Hematopoietic multipotent progenitor cell treated with erythropoietin and hydrocortisone succinate and interleukin-3 and kit ligand, for 8 days (in vitro differentiated cells): Measurements from ENCODE around the gene SH2B3.
"Not testable (repeated sequence)": the region's sequence is repeated elsewhere in the genome, so short reads cannot be mapped to it uniquely, and the experiment has no call there.

Experiments
- DNase-seq: peaks from one replicate; pipeline ENCODE4 v3.0.0-alpha.2; 2015

SH2B3 gene

DNA sequence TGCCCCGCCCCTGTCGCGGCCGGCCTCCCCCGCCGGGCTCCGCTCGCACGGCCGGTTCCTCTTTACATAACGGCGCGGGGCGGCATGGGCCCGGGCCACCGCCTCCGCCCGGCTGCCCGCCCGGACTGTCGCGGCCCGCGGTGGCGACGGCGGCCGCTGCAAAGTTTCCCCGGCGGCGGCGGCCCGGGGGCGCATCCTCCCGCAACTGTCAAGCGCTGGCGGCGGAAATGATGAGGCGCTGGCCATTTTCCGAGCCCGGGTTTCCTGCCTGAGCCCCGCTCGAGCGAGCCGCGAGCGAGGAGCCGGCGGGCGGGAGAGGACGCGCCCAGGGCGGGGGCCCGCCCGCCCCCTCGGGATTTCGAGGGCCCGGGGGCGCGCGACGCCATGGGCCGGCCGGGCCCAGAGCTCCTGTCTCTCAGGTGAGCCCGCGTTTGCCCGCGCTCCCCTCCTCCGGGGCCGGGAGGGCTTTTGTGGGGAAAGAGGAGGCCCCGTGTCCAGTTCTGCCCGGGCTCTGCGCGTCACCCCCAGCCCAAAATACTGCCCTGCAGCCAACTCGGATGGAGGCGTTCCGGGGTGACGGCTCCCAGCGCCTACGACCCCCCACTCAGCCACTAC, at the start of gene SH2B3:
TSS of gene SH2B3 (plus strand) at position 65 of the 615 bp plus-strand sequence. CDS start 12,223 bp downstream, outside the sequence.
- DNase-seq: no peak

DNA sequence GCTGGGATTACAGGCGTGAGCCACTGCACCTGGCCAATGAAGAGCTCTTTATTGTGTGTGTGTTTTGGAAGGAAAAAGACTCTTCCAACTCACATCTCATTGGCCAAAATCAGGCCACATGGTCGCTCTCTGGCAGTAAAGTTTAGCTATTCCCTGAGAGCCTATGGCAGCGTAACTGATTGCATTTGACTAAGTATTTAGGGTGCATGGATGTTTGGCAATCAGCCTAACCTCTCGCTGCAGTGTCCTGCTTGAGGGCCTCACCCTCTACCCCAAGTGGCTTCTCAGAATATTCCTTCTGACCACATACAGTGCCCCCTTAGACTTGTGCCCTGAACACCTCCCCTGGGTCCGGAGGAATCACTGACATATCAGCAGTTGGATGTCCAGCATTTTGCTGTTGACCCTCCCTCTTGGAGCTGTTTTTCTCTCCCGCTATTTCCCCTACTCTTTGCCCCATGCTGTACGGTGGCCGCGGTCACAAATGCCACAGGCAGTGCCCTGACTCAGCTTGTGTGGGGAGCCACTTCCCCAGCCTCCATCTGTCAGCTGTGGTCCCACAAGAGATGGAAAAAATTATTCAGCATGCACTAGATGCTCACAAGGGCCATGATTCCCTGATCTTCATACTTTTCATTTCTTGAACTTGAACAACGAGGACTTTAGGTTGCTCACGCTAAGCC, 46.4 kb upstream of the SH2B3 start:
- DNase-seq: peak; percentile 48

DNA sequence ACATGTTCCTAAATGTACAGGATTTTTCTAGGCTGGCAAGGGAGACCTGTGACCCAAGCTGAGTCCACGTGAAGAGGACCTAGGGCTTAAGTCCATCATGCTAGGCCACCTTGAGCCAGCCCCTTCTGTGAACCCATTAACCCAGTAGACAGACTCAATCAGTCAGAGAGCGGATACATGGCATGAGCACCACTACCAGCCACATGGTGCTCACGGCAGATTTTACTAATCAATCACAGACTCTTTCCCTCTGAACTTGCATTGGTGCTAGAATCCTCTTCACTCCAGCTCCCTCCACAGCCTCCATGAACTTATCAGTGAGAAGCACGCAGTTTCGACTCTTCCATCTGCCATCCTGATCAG, 45.8 kb upstream of the SH2B3 start:
- no peak for DNase-seq

DNA sequence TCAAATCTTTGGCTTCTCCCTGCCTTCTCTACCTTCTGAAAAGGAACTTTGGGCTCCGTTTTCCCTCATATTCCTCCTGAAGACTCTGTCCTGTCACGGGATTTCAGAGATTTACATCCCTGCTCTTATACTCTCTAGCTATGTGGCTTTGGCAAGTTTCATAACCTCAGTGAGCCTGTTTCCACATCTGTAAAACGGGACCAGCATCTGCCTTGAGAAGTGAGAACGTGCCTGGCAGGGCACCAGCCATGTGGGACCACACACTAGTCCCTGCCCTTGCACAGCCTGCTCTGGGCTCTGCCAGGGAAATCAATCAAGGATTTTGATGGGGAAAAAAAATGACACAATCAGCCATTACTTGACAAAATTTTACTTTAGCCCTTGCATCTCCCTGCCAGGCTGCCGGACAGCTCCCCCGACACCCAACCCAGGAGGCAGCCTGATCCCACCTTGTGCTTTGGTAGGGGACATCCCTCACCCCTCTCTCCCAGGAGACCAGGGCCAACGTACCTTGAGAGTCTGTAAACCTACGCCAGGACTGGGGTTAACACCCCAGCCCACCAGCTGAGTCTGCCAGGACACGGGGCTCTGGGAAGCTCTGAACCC, 45.3 kb upstream of the SH2B3 start:
- DNase-seq: no peak

DNA sequence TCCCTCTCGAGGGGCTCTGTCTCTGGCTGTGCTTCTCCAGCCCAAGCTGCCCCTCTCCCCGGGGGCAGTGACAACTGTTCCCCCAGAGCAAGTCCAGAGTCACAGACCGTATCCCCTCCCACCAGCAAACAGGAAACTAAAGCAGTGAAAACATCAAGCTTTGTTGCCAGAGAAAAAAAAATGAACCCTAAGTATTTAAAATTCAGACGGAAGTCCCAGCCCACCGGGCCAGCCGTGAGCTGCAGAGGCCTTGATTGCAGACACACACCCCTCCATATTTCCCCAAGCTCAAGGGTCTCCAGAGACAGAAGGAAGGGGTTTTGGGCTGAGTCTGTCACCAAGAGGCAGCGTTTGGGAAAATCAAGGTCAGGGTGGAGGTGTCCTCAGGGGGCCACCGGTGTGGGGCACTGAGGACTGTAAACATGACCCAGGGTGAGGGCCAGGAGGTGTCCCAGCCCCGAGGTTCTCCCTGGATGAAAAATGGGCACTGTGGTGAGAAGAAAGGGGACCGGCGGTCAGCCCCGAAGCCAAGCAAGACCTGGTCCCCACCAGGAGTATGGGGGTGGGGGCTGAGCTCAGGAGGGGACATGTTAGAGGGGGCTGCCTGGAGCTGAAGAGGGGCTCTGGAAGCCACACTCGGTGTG, 44.5 kb upstream of the SH2B3 start:
- DNase-seq: no peak

DNA sequence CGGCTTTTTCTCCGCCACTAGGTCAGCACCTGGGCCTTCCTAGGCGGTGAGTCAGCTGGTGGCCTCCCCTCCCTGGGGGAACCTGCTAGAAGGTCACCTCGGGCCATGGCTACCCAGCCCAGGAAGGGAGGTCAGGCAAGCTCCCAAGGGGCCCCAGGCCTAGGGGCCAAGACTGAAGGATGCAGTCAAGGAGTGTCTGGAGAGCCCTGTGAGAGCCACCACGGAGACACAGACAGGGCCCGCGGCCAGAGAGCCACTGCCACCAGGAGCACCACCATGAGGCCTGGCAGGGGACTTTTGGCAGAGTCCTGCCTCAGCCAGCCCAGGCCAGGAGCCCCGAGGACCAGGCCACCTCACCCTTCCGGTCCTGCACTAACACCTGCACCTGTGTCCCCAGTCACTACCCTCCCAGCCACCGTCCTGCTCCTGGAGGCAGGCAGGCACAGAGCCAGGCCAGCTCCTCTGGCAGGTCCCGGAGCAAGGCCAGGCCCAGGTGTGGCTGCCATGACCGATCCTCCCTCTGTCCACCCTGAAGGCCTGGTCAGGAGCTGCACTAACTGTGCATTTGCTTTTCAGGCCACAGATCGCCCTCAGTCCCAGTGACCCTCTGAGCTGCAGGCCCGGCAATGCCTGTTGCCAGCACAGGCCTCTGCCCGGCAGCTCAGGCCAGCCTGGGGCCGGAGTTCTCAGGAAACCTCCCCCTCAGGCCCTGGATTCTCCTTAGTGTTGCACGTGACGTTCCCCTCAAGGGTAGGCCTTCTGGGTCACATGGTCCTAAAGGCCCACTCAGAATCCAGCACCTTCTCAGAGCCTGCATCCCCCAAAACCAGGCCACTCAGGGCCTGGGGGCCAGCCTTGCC, 43.8 kb upstream of the SH2B3 start:
- DNase-seq: no peak

DNA sequence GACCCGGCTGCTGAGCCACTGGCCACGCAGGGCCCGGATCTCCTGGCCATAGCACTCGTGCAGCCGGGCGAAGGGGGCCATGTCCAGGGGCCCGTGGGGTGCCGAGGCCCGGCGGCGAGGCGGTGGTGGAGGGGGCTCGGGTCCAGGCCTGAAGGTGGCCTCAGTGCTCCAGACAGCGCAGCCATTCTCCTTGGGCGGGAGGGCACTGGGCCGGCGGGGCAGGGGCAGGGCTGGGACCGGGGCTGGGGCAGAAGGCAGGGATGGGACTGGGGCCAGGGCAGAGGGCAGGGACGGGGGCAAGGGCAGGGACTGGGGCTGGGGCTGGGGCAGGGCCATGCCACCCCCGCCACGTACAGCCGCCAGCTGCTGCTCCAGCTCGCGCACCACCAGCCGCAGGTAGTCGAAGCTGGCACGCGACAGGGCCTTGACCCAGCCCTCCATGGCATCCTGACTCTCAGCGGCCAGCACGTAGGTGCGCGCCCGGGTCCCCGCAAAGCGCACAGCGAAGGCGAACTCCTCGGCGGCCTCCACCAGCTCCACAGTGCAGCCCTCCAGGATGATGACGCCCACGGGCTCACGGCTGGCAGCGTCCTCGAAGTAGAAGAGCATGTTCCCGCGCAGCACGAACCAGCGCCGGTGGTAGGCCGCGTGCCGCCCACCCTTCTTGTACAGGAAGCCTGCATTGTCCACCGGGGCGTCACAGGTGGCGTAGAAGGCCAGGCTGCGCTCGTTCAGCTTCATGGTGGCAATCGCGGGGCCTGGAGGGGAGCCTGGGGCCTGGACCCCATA, 42.8 kb upstream of the SH2B3 start:
- DNase-seq: no peak

DNA sequence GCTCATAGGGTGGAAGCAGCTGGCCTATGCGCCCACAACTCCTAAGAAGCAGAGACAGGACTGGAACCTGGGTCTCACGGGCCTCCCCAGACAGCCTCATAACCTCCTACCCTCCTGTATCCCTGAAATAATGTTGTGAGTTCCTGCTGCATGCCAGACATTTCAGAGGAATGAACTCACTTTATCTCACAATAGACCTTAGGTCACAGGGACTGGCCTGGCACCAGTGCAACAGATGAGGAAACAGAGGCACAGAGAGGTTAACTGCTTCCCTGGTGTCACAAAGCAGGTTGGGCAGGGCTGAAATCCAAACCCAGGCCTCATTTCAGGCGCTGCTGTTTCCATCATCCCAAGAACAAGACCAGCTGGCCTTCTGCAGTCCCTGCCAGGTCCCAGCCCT, 42.1 kb upstream of the SH2B3 start:
- DNase-seq: no peak

DNA sequence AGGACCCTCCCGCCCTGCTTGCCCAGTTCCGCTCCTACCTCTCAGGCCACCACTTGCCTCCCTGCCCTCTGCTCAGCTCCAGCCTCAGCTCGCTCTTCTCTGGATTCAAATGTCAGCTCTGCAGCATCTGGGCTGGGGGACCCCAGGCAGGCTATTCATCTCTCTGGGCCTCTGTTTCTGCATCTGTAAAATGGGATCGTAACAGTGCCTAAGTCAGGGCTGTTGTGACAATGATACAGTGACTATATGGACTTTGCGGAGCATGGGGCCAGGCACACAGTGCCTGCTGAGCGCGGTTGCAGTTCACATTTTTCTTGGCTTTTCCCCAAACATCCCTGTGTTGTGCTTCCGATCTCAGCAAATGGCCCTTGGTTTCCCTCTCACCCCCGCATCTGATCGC, 39.6 kb upstream of the SH2B3 start:
- no peak for DNase-seq

DNA sequence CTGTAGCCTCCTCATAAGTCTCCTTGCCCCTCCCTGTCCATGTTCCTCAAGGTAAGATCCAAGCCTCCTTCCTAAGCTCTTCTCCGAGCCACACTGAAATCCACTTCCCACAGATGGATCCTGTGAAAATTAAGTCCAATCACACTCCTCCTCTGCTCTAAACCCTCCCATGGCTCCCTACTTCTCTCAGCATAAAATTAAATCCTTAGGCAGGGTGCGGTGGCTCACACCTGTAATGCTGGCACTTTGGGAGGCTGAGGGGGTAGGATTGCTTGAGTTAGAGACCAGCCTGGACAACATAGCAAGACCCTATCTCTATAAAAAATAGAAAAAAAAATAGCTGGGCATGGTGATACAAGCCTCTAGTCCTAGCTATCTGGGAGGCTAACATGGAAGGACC, 39.1 kb upstream of the SH2B3 start:
- no peak for DNase-seq

DNA sequence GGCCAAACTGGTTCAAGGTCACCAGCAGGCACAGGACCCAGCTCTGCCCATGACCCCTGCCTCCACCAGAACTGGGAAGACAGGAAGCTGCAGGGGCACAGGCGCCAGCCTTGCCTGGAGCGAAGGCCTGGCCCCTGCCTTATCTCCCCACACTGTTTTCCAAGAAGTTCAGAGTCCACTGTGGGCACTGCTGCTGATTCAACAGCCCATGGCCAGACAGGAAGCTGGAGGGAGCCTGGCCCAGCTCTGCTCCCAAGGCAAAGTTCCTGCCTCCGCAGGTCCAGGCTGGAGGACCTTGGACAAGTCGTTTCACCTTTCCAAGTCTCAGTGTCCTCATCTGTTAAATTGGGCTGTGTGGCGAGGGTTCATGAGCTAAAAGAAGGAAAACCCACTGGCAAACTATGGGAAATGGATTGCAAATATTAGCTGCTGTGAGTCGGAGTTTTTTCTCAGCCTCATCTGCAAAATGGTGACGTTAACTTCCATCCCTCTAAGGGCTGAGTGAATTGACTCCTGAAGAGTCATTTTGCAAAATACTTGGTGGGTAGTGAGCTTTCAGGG, 38.0 kb upstream of the SH2B3 start:
- DNase-seq: peak; percentile 33

DNA sequence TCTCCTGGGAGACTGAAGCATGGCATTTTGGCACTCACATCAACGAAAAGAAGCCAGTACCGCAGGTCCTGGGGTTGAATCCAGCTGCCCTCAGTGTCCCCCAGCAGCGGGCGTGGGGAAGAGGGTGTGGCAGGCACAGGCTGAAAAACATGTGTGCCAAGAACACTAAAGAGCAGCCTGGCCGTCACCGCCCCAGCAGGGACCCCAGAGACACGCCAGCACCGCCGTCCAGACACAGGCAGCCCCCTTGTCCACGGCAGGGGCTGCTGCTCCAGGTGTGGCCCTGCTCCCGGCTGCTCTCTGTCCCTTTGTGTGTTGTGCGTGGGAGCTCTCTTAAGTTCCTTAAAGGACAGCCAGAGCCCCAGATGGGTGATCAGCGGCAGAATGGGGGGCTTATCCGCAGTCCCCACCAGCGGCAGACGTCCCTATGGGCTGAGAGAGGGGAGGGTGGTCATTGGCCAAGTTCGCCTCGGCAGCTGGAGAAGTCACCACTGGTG, 37.4 kb upstream of the SH2B3 start:
- DNase-seq: peak; percentile 31

DNA sequence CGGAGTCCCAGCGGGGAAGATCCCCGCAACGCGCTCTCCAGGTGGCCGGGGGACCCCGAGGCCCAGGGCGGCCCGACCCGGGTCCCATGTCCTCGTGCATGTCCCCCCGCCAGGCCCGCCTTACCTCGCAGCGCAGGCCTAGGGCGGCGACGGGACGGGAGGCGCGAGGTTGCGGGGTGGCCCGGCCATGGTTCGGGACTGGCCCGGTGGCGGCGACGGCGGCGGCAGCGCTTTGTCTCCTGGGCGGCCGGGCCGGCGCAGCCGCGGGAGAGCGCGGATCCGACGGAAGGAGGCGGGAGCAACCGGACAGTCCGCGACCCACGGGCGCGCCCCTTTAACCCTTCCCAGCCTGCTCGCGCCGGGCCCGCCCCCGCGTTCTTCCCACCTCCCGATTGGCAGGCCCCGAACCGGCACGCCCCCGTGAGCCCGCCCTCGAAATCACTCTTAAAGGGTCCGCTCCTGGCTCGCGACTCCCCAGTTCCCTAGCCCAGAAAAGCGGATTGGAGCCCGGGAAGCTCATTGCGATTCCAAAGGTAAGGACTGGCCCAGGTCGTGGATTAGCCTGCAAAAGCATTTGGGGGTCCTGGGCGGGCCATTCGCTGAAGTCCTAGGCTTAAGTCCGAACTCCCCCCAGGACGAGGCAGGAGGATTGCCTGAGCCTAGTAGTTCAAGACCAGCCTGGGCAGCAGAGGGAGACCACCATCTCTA, 36.8 kb upstream of the SH2B3 start, which contains the start of gene PHETA1:
TSS of gene PHETA1 (minus strand) at position 308 of the 708 bp plus-strand sequence. CDS start 5,668 bp downstream, outside the sequence.
- DNase-seq: peak; percentile 85

DNA sequence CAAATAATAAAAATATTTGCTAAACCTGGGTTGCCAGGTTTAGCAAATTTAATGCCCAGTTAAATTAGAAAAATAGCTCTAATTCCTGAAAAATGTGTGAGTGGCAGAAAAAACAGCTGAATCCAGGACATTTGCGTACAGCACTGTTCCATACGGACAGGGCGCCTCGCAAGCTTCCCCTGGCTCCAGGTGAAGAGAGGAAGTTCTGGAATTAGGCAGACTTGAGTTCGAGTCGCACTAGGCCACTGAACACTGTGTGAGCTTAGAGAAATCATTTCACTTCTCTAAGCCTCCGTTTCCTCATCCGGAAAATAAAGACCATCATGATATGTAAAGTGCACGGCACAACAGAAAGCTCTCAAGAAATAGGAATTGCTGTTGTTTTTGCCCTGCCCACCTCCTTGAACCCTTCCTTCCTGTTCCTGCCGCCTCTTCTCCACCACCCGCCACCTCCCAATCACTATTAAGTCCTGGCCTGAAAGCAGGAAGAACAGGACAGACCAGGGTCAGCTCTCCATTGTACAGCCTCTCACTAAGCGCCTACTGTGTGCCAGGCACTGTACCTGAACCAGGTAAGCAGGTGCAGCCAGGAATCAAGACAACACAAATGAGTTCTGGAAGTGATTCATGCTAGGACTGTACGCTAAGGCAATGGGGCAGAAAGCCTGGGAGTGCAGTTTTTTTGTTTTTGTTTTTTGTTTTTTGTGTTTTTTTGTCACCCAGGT, 36.1 kb upstream of the SH2B3 start:
- DNase-seq: no peak

DNA sequence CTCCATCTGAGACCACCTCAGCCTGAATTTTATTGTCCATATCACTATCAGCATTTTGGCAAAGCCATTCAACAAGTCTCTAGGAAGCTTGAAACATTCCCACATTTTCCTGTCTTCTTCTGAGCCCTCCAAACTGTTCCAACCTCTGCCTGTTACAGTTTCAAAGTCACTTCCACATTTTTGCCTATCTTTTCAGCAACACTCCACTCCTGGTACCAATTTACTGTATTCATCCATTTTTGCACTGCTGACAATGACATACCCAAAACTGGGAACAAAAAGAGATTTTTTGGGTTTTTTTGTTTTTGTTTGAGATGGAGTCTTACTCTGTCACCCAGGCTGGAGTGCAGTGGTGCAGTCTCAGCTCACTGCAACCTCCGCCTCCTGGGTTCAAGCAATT, 32.5 kb upstream of the SH2B3 start:
- DNase-seq: not testable (repeated sequence)

DNA sequence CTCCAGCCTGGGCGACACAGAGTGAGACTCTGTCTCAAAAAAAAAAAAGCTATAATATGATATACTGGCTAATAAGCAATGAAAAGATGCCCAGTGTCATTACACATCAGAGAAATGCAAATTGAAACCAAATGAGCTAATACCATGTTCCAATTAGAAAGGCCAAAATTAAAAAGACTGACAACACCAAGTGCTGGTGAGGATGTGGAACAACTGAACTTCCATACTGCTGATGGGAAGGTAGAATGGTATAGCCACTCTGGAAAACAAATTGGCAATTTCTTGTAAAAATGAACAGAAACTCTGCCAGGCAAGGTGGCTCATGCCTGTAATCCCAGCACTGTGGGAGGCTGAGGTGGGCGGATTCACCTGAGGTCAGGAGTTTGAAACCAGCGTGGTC, 28.3 kb upstream of the SH2B3 start:
- no peak for DNase-seq

DNA sequence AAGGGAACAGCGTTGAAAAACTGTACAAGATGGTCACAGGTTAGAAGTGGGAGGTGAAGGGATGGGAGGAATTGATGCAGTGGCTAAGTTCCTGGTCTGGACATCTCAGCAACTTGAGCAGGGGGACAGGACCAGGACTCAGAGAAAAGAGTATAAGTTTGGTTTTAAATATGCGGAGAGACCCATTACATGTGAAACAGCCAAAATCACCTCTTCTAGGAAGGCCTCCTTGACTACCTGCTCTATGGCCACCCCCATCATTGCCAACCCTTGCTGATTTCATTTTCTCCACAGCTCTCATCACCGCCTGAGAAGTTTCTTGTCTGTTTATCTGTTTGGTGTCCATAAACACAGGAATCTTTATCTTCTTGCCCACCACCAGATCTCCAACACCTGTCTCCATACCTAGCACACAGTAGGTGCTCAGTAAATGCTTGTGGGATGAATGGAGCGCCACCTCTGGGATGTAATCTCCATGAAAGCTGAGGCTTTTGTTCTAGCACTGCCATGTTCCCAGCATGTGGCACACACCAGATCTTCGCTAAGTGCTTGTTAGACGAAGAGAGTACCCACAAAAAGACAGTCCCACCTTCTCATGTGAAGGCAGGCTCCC, 25.7 kb upstream of the SH2B3 start:
- DNase-seq: no peak

DNA sequence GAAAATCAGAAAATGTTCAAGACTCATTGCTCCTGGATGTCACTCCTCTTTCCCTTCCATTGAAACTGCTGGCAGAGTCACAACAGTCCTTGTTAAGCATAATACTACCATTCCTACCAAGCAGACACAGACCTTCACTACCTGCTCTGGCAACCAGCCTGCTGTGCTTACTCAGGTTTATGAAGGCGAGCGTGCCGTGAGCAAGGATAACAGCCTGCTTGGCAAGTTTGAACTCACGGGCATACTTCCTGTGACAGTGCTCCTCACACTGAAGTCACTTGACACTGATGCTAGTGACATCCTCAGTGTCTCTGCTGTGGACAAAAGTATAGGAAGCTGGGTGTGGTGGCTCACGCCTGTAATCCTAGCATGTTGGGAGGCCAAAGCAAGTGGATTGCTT, 21.1 kb upstream of the SH2B3 start:
- no peak for DNase-seq

DNA sequence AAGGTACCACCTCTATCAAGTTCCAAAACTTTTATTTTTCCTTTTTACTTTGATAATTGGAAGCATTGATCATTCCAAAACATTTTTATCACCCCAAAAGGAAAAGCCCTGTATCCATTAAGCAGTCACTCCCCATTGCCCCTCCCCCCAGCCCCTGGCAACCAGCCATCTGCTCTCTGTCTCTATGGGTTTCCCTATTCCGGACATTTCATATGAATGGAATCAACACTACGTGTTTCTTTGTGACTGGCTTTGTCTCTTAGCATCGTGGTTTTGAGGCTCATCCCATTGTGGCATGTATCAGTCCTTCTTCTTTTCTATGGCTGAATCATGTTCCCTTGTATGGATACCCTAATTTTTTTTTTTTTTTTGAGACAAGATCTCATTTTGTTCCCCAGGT, 18.8 kb upstream of the SH2B3 start:
- DNase-seq: no peak
